Activated naive CD4-positive, alpha-beta T cell treated with anti-CD3 and anti-CD28 coated beads, Interleukin-2, amount 10 ng/mL, durations not matched to agents 7 days and 5 days (primary cell): Measurements from ENCODE around the gene USP40.
A peak's percentile ranks its signal among the peaks of the same experiment; 100 is the strongest.

Experiments
- CTCF ChIA-PET: fragments of 350-600 bp; sonication (Branson Sonifier 250); formaldehyde crosslinking; loops from one replicate; lab custom pipeline; 2021; ENCODE audit warnings: antibody characterized with exemption; lab: Charles Lee
- DNase-seq: peaks from one replicate; pipeline ENCODE4 v3.0.0-alpha.2; 2020
- H3K27ac Mint-ChIP-seq: one replicate; pipeline ENCODE4 v1.8.0; 2021; ENCODE audit warnings: mild to moderate bottlenecking, moderate library complexity, mixed read lengths
- H3K27me3 Mint-ChIP-seq: one replicate; pipeline ENCODE4 v1.8.0; 2021; ENCODE audit warnings: mild to moderate bottlenecking, mixed read lengths
- H3K36me3 Mint-ChIP-seq: one replicate; pipeline ENCODE4 v1.8.0; 2021; ENCODE audit warnings: mixed read lengths
- H3K4me1 Mint-ChIP-seq: one replicate; pipeline ENCODE4 v1.8.0; 2021; ENCODE audit warnings: mixed read lengths
- H3K4me3 Mint-ChIP-seq: one replicate; pipeline ENCODE4 v1.8.0; 2021; ENCODE audit warnings: mild to moderate bottlenecking, moderate library complexity, mixed read lengths
- H3K9me3 Mint-ChIP-seq: one replicate; pipeline ENCODE4 v1.8.0; 2021; ENCODE audit warnings: mixed read lengths

The USP40 gene

DNA sequence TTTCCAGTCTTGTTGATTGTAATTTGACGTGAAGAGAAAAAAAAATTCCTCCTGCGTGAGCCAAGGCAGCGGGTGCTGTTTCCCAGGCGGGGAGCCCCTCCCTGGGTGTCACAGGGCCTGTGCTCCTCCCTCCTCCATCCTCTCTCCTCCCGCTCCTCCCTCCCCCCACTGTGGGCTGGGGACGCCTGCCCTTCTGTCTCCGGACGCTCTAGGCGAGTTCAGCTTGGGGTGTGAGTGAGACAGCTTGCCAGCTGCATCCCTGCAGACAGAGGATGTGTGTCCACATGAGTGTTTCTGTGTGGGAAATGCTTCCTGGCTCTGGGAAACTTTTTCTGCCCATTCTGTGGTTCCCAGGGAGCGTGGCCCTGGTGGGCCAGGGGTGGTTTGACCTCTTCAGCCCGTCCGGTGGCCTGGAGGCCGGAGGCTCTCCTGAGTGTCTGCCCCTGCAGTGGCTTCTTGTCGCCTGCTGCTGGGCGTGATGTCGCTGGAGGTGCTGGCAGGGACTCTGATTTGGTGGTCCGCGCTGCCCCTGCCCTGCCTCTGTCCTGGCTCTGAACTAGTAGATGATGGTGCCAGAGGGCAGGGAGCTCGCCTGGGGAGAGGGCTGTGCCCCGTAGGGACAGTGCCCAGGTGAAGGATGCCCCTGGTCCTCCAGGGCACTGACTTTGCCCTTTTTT, 96.4 kb downstream of the USP40 start:
- Mint-ChIP-seq H3K4me3 (no peak overlapping the region), H3K27ac (no peak overlapping the region), H3K4me1 (no peaks in the 10 kb centered on the region), H3K27me3 (no peaks in the 10 kb centered on the region), H3K9me3 (no peaks in the 10 kb centered on the region), H3K36me3 (peaks cover 49% of the 10 kb centered on the region)
- DNase-seq: peak; percentile 18
- CTCF ChIA-PET: no interaction called here

GRCh38 chr2:233469261-233470010, 97.1 kb downstream of the USP40 start:
- DNase-seq: peak; percentile 13
- Mint-ChIP-seq H3K4me1 (no peaks in the 10 kb centered on the region), H3K27ac (no peak overlapping the region), H3K36me3 (peaks cover 49% of the 10 kb centered on the region), H3K9me3 (no peaks in the 10 kb centered on the region), H3K4me3 (no peak overlapping the region), H3K27me3 (no peaks in the 10 kb centered on the region)
- CTCF ChIA-PET: no interaction called here

- peak; percentile 11 for DNase-seq
- Mint-ChIP-seq H3K27me3 (no peaks in the 10 kb centered on the region), H3K9me3 (no peaks in the 10 kb centered on the region), H3K4me3 (no peak overlapping the region), H3K4me1 (no peaks in the 10 kb centered on the region), H3K27ac (no peak overlapping the region), H3K36me3 (peaks cover 53% of the 10 kb centered on the region)
- CTCF ChIA-PET: no interaction called here
Observed at GRCh38 chr2:233468741-233469110, 97.9 kb downstream of the USP40 start.

DNA sequence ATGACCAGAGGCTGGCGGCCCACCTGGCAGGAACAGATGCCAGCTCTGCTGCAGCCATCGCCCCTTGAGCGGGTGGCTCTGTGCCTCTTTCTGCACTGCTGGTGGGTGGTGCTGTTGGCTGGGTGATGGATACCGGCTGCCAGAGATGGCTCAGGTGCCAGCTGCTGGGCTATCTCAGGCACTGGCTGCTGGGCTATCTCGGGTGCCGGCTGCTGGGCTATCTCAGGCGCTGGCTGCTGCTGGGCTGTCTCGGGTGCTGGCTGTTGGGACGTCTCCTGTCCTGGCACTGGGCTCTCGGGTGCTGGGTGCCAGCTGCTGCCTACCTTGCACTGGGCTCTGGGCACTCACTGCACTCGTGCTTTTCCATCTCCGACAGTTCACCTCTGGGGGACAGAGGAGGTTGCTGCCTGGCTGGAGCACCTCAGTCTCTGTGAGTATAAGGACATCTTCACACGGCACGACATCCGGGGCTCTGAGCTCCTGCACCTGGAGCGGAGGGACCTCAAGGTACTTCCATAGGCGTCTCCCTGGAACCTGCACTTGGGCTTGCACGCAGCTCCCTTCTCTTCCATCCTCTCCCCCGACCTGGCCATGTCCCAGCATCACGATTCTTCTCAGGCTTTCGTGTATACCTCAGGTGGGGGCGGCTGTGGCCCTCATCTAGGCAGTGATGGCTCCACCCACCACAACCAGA, 98.4 kb downstream of the USP40 start:
- DNase-seq: peak; percentile 14
- Mint-ChIP-seq H3K9me3 (no peaks in the 10 kb centered on the region), H3K4me3 (no peak overlapping the region), H3K4me1 (no peaks in the 10 kb centered on the region), H3K27me3 (no peaks in the 10 kb centered on the region), H3K27ac (no peak overlapping the region), H3K36me3 (peaks cover 55% of the 10 kb centered on the region)
- CTCF ChIA-PET: interaction anchor here (1.0 kb wide), 1 partner anchor 23 kb away, joined by 3 read pairs; no protein-coding TSS in a partner anchor

DNA sequence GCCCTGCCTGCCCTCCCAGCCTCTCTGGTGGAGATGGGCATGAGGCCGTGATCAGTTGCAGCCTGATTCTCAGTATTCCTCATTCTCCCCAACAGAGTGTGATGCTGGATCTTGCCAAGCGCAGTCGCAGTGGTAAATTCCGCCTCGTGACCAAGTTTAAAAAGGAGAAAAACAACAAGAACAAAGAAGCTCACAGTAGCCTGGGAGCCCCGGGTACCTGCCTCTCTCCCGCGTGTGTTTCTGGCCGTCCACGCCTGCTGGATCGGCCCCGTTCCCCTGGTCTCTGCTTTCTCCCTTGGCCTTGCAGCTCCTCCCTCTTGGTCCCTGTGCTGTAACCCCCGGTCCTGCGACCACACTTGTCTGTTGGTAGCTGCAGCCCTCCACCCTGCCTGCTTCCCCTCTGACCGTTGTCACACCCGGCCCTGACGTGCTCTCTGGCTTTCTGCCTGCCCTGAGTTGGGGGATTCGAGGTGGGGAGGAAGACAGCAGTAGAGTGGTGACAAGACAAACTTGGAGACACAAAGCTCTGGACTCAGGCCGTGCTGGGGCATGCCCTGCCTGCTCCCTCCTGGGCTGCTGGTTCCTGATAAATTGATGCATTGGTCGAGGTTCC, 99.5 kb downstream of the USP40 start:
- Mint-ChIP-seq H3K27me3 (no peaks in the 10 kb centered on the region), H3K4me3 (no peak overlapping the region), H3K9me3 (no peaks in the 10 kb centered on the region), H3K36me3 (peaks cover 53% of the 10 kb centered on the region), H3K27ac (no peak overlapping the region), H3K4me1 (no peaks in the 10 kb centered on the region)
- CTCF ChIA-PET: interaction anchor here (1.0 kb wide), 1 partner anchor 22 kb away, joined by 3 read pairs; no protein-coding TSS in a partner anchor
- no peak for DNase-seq

GRCh38 chr2:233464531-233465240, 101.9 kb downstream of the USP40 start:
- Mint-ChIP-seq H3K27ac (no peak overlapping the region), H3K27me3 (no peaks in the 10 kb centered on the region), H3K4me3 (no peak overlapping the region), H3K36me3 (peaks cover 59% of the 10 kb centered on the region), H3K4me1 (no peaks in the 10 kb centered on the region), H3K9me3 (no peaks in the 10 kb centered on the region)
- DNase-seq: no peak
- CTCF ChIA-PET: no interaction called here

DNA sequence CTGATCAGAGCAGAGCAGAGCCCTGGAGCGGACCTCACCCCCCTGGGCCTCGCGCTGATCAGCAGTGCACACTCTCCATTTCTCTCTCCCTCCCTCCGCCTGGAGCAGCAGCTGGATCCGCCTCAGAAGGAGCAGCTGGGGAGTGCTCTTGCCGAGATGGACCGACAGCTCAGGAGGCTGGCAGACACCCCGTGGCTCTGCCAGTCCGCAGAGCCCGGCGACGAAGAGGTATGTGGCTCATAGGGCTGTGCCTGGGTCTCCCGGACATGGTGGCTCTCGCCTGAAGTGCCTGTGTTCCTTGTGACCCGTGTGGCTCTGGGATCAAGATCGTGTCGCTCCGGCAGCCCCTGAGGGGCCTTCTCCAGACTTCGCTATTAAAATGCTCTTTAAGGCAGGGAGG, 102.5 kb downstream of the USP40 start:
- H3K4me3 Mint-ChIP-seq: no peak overlapping the region
- CTCF ChIA-PET: no interaction called here
- H3K27ac Mint-ChIP-seq: no peak overlapping the region
- peaks cover 56% of the 10 kb centered on the region for H3K36me3 Mint-ChIP-seq
- no peaks in the 10 kb centered on the region for H3K9me3 Mint-ChIP-seq
- no peaks in the 10 kb centered on the region for H3K4me1 Mint-ChIP-seq
- no peaks in the 10 kb centered on the region for H3K27me3 Mint-ChIP-seq
- DNase-seq: no peak

DNA sequence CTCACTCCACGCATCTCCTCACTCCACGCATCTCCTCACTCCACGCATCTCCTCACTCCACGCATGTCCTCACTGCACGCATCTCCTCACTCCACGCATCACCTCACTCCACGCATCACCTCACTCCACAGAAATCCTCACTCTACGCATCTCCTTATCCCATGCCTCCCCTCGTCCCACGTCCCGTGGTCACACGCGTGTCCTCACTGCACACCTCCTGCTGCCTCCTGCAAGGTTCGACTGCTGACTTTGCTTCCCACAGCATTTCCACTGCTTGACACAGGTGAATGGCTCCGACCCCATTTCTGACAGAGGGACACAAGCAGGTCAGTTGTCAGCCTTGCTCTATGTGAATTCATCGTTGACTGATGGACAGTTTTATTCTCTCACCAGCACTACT, 103.0 kb downstream of the USP40 start:
- H3K27me3 Mint-ChIP-seq: no peaks in the 10 kb centered on the region
- no peaks in the 10 kb centered on the region for H3K4me1 Mint-ChIP-seq
- peaks cover 53% of the 10 kb centered on the region for H3K36me3 Mint-ChIP-seq
- DNase-seq: no peak
- no peak overlapping the region for H3K27ac Mint-ChIP-seq
- no peaks in the 10 kb centered on the region for H3K9me3 Mint-ChIP-seq
- H3K4me3 Mint-ChIP-seq: no peak overlapping the region
- CTCF ChIA-PET: no interaction called here

DNA sequence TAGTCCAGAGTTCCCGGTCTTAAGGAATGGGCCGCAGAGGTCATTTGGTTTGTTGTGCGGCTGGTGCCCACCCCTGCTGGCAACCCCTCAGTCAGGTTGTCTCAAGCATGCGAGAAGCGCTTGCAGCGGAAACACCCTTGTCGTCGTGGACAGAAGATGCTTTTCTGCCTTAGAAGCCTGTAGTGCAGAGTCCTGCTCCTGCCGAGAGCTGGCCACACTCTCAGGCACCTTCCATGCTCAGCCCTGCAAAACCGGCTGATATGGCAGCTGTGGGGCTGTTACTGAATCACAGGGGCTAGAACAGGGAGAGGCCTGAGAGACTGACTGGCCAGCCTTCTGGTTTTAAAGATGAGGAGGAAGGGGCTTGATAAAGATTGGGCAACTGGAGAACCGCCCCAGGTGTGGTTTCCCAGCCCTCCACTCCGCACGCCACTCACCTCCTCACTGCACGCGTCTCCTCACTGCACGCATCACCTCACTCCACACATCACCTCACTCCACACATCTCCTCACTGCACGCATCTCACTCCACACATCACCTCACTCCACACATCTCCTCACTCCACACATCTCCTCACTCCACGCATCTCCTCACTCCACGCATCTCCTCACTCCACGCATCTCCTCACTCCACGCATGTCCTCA, 103.6 kb downstream of the USP40 start:
- H3K36me3 Mint-ChIP-seq: peaks cover 51% of the 10 kb centered on the region
- H3K27ac Mint-ChIP-seq: no peak overlapping the region
- no peak overlapping the region for H3K4me3 Mint-ChIP-seq
- no peaks in the 10 kb centered on the region for H3K27me3 Mint-ChIP-seq
- no peaks in the 10 kb centered on the region for H3K4me1 Mint-ChIP-seq
- CTCF ChIA-PET: no interaction called here
- no peaks in the 10 kb centered on the region for H3K9me3 Mint-ChIP-seq
- no peak for DNase-seq

GRCh38 chr2:233462202-233462785, 104.3 kb downstream of the USP40 start:
- Mint-ChIP-seq H3K27me3 (no peaks in the 10 kb centered on the region), H3K4me1 (no peaks in the 10 kb centered on the region), H3K4me3 (no peak overlapping the region), H3K27ac (no peak overlapping the region), H3K9me3 (no peaks in the 10 kb centered on the region), H3K36me3 (peaks cover 53% of the 10 kb centered on the region)
- CTCF ChIA-PET: no interaction called here
- no peak for DNase-seq

- Mint-ChIP-seq H3K4me3 (no peak overlapping the region), H3K4me1 (no peaks in the 10 kb centered on the region), H3K27me3 (no peaks in the 10 kb centered on the region), H3K27ac (peak overlapping the region; percentile 9), H3K36me3 (peaks cover 53% of the 10 kb centered on the region), H3K9me3 (no peaks in the 10 kb centered on the region)
- CTCF ChIA-PET: no interaction called here
- no peak for DNase-seq
Observed at GRCh38 chr2:233461481-233461891, 105.1 kb downstream of the USP40 start.

GRCh38 chr2:233460726-233461441, 105.7 kb downstream of the USP40 start:
- H3K36me3 Mint-ChIP-seq: peaks cover 50% of the 10 kb centered on the region
- DNase-seq: no peak
- H3K27ac Mint-ChIP-seq: no peak overlapping the region

DNA sequence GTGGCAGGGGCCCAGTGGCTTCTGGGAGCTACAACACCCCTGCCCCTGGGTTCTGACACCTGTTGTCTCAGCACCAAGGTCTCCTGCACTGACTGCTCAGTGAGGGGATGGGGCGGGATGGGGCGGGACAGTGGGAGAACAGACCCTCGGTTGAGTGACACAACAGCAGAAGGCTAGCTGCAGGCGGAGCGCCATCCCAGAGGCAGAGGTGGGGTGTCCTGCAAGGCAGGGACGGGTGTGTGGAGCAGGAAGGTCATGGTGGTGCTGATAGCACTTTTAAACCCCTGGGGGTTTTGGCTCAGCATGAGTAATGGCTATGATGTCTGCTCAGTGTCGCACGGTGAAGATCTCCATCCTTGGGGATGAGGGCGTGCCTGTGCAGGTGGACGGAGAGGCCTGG, 107.2 kb downstream of the USP40 start:
- Mint-ChIP-seq H3K27me3 (no peaks in the 10 kb centered on the region), H3K4me1 (no peaks in the 10 kb centered on the region), H3K9me3 (no peaks in the 10 kb centered on the region), H3K27ac (no peak overlapping the region), H3K4me3 (no peak overlapping the region), H3K36me3 (peaks cover 63% of the 10 kb centered on the region)
- DNase-seq: no peak
- CTCF ChIA-PET: no interaction called here

More at GRCh38 chr2:233460726-233461441, 105.7 kb downstream of the USP40 start:
- H3K4me1 Mint-ChIP-seq: no peaks in the 10 kb centered on the region
- H3K4me3 Mint-ChIP-seq: no peak overlapping the region
- no peaks in the 10 kb centered on the region for H3K9me3 Mint-ChIP-seq
- no peaks in the 10 kb centered on the region for H3K27me3 Mint-ChIP-seq
- CTCF ChIA-PET: no interaction called here
